Tongue (tissue), 2 donors: ENCODE data around the gene ITIH3. TPM values are rescaled to one million over a fixed set of nuclear protein-coding genes. Genes with fewer than 3 reads are reported as not detected.
"Not testable (repeated sequence)": the region's sequence is repeated elsewhere in the genome, so short reads cannot be mapped to it uniquely, and the experiment has no call there.

ENCODE experiments used
- DNase-seq: peaks from one replicate; pipeline ENCODE4 v3.0.0-alpha.2; 2015
- total RNA-seq: library from RNA; depleted of rRNA; stranded (reverse); fragments of >200 nt; gene quantifications from one replicate; pipeline ENCODE4 v1.2.3, GENCODE V29; 2014

Gene ITIH3
- 0.62 TPM for total RNA-seq

GRCh38 chr3:52794612-52795099 lies at the start of gene ITIH3:
ITIH3 (plus strand) TSS chr3:52794796; CDS start chr3:52794804, 8 bp downstream.
- no peak for DNase-seq

GRCh38 chr3:52752045-52752660 lies 42.4 kb upstream of the ITIH3 start:
- no peak for DNase-seq

GRCh38 chr3:52754373-52754772 lies 40.2 kb upstream of the ITIH3 start:
- no peak for DNase-seq

GRCh38 chr3:52756141-52756540 lies 38.5 kb upstream of the ITIH3 start:
- no peak for DNase-seq

GRCh38 chr3:52763466-52763865 lies 31.1 kb upstream of the ITIH3 start:
- no peak for DNase-seq

- DNase-seq, result no peak
Observed at GRCh38 chr3:52769786-52770455, 24.7 kb upstream of the ITIH3 start.

GRCh38 chr3:52770496-52771333 lies 23.9 kb upstream of the ITIH3 start, which contains the start of gene NEK4:
NEK4 (minus strand) TSS chr3:52770940; CDS start chr3:52770746, 194 bp downstream.
- peak; percentile 97 for DNase-seq

GRCh38 chr3:52771334-52771681 lies 23.3 kb upstream of the ITIH3 start:
- DNase-seq, result no peak

- no peak for DNase-seq
Observed at GRCh38 chr3:52771702-52772101, 22.9 kb upstream of the ITIH3 start.

GRCh38 chr3:52773361-52774065 lies 21.1 kb upstream of the ITIH3 start:
- no peak for DNase-seq

GRCh38 chr3:52774066-52774713 lies 20.4 kb upstream of the ITIH3 start:
- no peak for DNase-seq

GRCh38 chr3:52774901-52775864 lies 19.4 kb upstream of the ITIH3 start:
- no peak for DNase-seq

GRCh38 chr3:52775877-52776276 lies 18.7 kb upstream of the ITIH3 start:
- no peak for DNase-seq

- DNase-seq, result not testable (repeated sequence)
Observed at GRCh38 chr3:52776486-52776885, 18.1 kb upstream of the ITIH3 start.

- DNase-seq, result no peak
Observed at GRCh38 chr3:52777127-52777958, 17.3 kb upstream of the ITIH3 start, which contains the start of gene ITIH1. ITIH1 (plus strand) TSS chr3:52777599; CDS start chr3:52777616, 17 bp downstream.

GRCh38 chr3:52777959-52778805 lies 16.4 kb upstream of the ITIH3 start:
- no peak for DNase-seq

- no peak for DNase-seq
Observed at GRCh38 chr3:52779011-52779836, 15.4 kb upstream of the ITIH3 start.
